ENCODE data around the gene KLKB1. TPM values are rescaled to one million over a fixed set of nuclear protein-coding genes. Genes with fewer than 3 reads are reported as not detected.
"Not testable (repeated sequence)": the region's sequence is repeated elsewhere in the genome, so short reads cannot be mapped to it uniquely, and the experiment has no call there.

KLKB1 gene
- total RNA-seq, 1 donor from 2014 or later, result 0.58 TPM

DNA sequence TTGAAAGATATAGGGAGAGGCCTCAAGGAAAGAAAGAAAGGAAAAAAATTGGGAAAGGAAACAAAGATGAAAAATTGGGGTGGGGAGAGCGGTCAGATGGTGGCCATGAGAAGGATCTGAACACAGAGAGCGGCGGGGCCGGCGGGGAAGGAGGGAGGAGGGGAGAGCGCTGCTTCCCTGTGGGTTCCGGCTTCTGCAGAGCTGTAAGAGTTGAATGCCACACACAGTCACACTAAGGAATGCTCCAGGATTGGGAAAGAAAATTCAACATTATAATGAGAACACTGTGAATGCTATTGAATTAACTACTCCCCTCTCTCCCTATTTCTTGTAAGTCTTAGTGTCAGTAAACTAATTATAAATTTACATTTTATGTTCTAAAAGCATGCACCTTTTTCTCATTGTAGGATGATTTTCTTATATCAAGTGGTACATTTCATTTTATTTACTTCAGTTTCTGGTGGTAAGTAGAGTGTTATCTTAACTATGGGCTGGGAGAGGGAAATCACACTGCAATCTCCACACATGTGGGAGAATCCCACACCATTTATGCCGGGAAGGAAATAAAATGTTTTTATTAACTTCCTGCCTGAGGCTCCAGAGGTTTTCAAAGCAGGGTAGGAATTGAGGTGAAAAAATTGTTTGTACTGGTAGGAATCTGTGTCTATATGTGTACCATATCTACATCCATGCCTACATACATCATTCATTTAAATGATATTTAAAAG lies 39.6 kb downstream of the KLKB1 start:
- no peak for TF ChIP-seq CTCF (IDR thresholded peaks at IDR 0.05; ENCODE audit: insufficient read depth, low read length, poor library complexity, severe bottlenecking)
- H3K4me3 ChIP-seq (ENCODE audit: low read depth, low read length), result no peak overlapping the region
- no peaks in the 10 kb centered on the region for H3K27me3 ChIP-seq (ENCODE audit: control insufficient read depth, insufficient read depth, low read length)
- H3K36me3 ChIP-seq (ENCODE audit: control insufficient read depth, insufficient read depth, low read length), result no peaks in the 10 kb centered on the region
- no peak for DNase-seq (ENCODE audit: low read depth)

DNA sequence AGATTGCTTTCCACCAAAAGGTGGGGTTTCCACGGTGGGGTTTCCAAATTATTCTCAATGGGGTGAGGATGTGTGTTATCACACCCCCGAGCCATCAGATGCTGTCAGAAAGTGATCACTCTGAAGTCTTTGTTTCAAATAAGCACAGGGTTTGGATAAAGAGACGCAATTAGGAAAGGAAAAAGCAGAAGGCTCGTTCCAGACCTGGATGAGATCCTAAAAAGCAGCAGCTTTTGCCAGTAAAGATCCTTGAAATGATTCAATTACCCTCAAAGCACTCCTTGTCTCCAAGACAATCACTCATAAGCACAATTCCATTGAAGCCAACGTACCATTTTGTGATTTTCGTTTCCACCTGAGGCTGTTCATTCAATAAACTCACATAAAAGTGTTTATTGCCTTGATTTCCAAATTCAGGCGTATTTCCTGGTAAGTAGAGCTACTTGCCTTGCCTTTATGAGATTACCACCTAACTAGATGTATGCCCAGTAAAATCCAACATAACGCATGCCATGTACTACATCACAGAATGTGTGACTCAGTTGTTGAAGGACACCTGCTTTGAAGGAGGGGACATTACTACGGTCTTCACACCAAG lies 43.9 kb downstream of the KLKB1 start:
- no peaks in the 10 kb centered on the region for H3K27me3 ChIP-seq (ENCODE audit: control insufficient read depth, insufficient read depth, low read length)
- H3K4me3 ChIP-seq (ENCODE audit: low read depth, low read length), result no peak overlapping the region
- DNase-seq (ENCODE audit: low read depth), result no peak
- no peaks in the 10 kb centered on the region for H3K36me3 ChIP-seq (ENCODE audit: control insufficient read depth, insufficient read depth, low read length)
- TF ChIP-seq CTCF (IDR thresholded peaks at IDR 0.05; ENCODE audit: insufficient read depth, low read length, poor library complexity, severe bottlenecking), result no peak

DNA sequence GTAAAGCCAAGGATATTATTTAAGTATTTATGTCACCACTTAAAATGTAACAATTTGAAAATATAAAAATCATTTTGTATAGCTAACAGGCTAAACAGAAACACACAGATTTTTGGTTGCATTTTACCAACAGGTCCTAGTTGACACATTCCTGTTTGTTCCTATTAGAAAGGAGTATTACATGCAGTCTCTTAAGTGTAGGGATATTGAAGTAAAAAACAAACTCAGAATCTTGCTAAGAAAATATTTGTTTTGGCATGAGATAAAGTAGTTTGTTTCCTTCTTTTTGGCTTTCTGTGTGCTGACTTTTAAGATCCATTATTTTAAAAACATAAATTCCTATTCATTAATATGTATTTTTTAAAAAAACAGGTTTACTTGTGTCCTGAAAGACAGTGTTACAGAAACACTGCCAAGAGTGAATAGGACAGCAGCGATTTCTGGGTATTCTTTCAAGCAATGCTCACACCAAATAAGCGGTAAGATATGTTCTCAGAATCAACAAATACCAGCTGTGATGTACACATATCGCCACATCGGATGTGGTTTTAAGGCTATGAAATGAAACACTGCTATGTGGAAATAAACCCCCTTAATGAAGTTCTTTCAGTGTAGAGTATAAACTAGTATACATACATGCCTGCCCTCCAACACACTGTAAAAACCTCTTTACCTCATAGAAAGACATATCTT lies 45.5 kb downstream of the KLKB1 start:
- TF ChIP-seq CTCF (IDR thresholded peaks at IDR 0.05; ENCODE audit: insufficient read depth, low read length, poor library complexity, severe bottlenecking), result no peak
- DNase-seq (ENCODE audit: low read depth), result no peak
- H3K36me3 ChIP-seq (ENCODE audit: control insufficient read depth, insufficient read depth, low read length), result no peaks in the 10 kb centered on the region
- no peaks in the 10 kb centered on the region for H3K27me3 ChIP-seq (ENCODE audit: control insufficient read depth, insufficient read depth, low read length)
- H3K4me3 ChIP-seq (ENCODE audit: low read depth, low read length), result no peak overlapping the region

GRCh38 chr4:186273392-186273789 lies 46.1 kb downstream of the KLKB1 start:
- not testable (repeated sequence) for DNase-seq (ENCODE audit: low read depth); H3K27me3 ChIP-seq (ENCODE audit: control insufficient read depth, insufficient read depth, low read length); H3K4me3 ChIP-seq (ENCODE audit: low read depth, low read length); H3K36me3 ChIP-seq (ENCODE audit: control insufficient read depth, insufficient read depth, low read length)

GRCh38 chr4:186283311-186283710 lies 56.0 kb downstream of the KLKB1 start:
- H3K4me3 ChIP-seq (ENCODE audit: low read depth, low read length), result no peak overlapping the region
- no peak for TF ChIP-seq CTCF (IDR thresholded peaks at IDR 0.05; ENCODE audit: insufficient read depth, low read length, poor library complexity, severe bottlenecking)
- H3K36me3 ChIP-seq (ENCODE audit: control insufficient read depth, insufficient read depth, low read length), result no peaks in the 10 kb centered on the region
- DNase-seq (ENCODE audit: low read depth), result no peak
- no peaks in the 10 kb centered on the region for H3K27me3 ChIP-seq (ENCODE audit: control insufficient read depth, insufficient read depth, low read length)

- TF ChIP-seq CTCF (IDR thresholded peaks at IDR 0.05; ENCODE audit: insufficient read depth, low read length, poor library complexity, severe bottlenecking), result no peak
- Histone ChIP-seq H3K27me3 (ENCODE audit: control insufficient read depth, insufficient read depth, low read length) (no peaks in the 10 kb centered on the region), H3K4me3 (ENCODE audit: low read depth, low read length) (no peak overlapping the region), H3K36me3 (ENCODE audit: control insufficient read depth, insufficient read depth, low read length) (no peaks in the 10 kb centered on the region)
- DNase-seq (ENCODE audit: low read depth), result no peak
Observed at GRCh38 chr4:186285147-186285546, 57.8 kb downstream of the KLKB1 start.
